ENCODE data around the gene C9orf78.
A peak's percentile ranks its signal among the peaks of the same experiment; 100 is the strongest.

Gene C9orf78

DNA sequence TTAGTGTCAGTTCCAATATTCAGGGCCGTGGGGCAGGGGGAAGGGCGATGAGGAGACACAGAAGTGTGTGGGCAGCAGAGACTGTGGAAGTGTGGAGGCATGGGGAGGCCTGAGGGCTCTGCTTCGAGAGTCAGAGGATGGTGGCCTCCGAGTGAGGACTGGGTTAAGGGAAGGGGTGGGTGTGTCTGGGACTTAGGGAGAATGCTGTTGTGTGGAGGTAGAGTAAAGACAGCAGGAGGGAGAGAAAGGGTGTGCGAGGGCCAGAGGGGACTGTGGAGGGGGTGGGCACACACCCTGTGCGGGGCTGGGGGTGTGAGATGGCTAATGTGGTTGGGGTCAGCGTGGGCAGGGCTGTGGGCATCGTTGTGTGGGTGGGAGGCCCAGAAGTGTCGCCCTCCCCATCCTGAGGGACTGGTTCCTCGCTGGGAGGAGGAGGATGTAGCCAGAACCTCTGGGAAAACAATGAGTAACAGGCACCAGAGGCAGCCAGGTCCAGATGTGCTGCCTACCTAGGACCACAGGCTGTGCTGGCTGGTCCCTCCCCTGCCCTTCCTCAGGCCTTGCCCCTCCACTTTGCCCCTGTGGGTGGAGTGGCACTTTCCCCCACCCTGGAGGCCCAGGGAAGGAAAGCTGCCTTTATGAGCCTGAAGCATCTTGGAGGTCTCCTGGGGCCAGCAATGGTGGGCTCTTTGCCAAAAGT is 4.4 kb upstream of the C9orf78 start:
- no peak for DNase-seq

DNA sequence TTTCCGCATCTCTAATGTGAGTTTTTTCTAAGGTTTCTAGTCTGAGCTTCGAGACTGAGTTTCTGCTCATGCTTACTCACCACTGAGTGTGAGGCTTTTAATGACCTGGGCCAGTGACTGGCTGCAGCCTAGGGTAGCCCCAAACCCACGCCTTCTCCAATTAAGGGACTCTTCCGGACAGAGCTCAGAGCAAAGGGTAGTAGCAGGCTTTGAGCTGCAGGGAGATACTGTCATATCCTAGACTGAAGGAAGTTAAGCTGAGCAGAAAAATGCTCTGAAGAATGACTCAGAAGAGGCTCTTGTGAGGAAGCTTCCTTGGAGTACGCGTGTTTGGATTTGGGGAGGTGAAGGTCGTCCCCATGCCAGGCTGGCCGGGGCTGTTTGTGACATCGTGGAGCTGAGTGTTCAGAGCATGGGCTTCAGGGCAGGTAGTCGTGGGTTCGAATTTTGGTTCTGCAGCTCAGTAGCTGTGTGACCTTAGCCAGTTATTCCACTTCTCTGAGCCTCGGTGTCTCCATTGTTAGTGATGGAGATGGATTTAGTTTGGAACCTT is 3.7 kb upstream of the C9orf78 start:
- no peak for DNase-seq

DNA sequence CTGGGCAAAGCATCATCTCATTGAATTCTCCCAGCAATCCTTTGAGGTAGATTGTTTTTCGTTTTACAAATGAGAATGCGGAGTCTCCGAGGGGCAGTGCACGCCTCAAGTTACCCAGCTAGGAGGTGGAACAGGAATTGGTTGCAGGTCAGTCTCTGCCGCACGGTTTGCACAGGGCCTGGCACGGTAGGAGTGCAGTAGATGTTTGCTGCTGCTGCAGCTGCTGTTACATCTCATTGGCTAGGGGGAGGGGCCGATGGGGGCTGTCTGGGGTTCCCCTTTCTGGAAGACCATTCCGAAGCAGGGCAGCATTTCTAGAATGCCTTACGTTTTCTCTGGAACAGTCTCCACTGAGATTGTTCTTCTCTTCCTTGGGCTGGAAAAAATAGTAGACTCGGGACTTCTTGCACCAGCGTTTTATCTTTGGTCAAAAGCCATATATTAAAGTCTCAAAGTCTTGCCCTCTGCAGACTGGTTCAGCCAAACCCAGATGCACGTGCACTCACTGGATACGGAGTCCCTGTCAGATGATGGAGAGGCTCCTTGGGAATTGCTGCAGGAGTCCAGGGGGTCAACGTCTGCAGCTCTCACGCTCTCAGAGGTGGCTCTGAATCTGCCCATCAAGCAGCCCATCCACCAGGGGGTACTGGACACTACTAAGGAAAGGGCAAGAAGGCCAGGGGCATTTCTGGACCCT is 1.4 kb upstream of the C9orf78 start:
- DNase-seq = peak; percentile 37 to 47

DNA sequence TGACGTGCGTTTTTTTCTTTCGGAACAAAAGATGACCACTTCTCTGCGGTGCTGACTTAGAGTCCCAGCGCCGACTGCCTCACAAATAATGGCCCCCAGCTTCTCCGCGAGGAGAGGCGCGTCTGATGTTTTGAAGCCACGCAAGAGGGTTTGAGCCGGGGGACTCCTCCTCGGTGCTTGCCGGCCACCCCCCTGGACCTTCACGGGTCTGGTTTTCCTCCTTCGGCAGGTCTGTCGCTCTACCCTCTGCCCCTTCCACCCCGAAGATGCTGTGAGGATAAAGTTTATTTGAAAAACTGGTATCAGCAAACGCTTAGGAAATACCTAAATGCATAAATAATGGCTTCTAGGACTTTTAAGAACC is 767 bp upstream of the C9orf78 start:
- DNase-seq = peak in 1 of 2 experiments; percentile 5

DNA sequence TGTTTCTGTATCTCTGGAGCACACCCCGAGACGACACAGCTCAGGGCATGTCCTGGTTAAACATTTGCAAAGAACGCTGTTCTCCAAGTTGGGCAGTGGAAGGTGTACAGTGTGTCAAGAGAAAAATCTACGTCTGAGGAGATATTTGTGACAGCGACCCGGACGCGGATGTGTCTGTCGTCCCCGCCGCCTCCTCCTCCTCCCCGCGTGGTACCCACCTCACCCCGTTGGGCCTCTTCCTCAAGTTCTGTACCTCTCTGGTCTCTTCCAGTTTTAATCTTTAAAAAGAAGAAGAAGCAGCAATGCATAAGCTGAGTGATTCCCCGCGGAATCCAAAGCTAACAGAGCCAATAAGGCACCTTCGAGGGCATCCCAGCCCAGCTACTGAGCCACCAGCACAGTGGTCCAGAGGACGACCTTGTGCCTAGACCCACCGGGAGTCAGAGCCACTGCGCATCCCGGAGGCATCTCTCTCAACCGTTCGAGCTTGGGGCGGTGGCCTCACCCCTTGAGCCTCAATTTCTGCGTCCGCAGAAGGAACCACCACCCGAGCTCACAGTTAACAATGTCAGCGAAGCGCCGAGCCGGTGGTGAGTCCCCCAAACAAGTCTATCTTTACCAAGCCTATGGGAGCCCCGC is 467 bp downstream of the C9orf78 start:
- peak; percentile 42 to 43 for DNase-seq

DNA sequence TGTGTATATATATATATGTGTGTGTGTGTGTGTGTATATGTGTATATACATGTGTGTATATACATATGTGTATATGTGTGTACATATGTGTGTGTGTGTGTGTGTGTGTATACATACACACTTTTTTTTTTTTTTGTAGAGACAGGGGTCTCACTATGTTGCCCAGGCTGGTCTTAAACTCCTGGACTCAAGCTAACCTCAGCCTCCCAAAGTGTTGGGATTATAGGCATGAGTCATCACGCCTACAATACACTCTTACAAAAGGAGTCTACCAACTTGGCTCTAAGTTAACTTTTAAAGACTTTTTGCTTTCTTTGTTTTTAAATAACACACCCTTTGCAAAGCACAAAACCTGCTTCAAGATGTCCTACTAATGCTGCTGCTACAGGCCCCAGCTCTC is 2.1 kb downstream of the C9orf78 start:
- DNase-seq = no peak

DNA sequence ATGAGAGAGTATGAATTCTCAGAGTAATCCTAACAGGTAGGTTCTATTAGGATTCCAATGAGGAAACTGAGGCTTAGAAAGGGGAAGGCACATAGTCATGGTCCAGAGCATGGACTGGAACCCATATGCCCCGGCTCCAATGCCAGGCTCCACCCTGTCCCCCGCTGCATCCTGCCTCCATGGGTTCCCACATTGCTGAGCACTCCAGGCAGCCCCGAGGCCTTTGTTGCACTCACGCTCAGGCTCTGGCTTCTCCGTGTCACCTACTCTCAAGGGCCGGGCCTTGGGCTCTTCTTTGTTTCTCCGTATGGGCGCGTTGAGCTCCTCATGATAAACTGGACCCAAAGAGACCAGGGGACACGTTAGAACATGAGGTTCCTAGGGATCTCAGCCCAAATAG is 6.1 kb downstream of the C9orf78 start:
- no peak for DNase-seq

DNA sequence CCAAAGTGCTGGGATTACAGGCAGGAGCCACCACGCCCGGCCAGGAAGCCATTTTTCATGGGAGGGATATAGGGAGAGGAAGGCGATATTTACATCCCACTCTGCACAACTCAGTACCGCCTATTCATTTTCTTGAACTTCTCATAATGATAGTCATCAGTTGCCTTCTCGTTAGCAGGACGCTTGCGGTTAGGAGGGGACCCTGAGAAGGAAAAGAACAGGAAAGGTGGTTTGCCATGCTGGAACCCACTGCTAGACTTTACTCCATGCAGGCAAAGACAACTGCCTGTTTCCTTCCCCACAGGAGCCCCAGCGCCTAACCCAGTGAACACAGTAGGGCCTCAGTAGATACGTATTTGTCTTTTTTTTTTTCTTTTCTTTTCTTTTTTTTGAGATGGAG is 7.0 kb downstream of the C9orf78 start:
- DNase-seq = no peak

DNA sequence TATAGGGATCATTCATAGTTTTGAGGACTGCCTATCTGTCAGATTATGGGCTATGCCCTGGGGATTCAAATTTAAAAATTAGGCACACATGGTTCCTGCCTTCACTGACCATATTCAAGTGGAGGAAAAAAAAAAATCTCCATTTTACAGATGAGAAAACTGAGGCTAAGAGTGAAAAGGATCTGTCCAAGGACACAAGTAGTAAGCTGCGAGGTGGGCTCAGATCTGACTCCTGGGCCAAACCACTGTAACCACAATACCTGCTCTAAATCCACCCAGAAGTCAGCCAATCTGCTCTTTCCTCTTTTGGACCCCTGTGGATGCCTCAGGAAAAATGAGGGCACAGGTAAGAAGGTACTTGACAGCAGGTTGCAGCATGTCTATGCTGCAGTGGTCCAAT is 8.3 kb downstream of the C9orf78 start:
- DNase-seq = no peak

DNA sequence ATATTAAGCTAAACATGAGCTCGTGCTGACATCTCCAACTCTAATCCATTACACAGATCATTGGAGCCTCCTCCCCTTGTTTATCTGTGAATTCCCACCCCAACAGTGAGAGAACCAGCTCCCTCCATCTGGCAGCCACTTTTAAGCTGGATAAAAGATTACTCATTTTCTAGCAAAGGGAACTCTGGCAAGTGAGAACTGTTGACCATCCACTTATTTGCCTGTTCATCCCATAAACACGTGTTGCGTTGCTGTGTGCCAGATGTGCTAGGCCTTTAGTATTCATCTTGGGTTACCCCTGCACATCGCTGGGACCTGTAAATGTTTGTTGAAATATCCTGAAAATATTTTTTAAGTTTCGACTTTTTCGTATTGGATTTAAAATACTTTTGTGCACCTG is 8.7 kb downstream of the C9orf78 start:
- DNase-seq = no peak

DNA sequence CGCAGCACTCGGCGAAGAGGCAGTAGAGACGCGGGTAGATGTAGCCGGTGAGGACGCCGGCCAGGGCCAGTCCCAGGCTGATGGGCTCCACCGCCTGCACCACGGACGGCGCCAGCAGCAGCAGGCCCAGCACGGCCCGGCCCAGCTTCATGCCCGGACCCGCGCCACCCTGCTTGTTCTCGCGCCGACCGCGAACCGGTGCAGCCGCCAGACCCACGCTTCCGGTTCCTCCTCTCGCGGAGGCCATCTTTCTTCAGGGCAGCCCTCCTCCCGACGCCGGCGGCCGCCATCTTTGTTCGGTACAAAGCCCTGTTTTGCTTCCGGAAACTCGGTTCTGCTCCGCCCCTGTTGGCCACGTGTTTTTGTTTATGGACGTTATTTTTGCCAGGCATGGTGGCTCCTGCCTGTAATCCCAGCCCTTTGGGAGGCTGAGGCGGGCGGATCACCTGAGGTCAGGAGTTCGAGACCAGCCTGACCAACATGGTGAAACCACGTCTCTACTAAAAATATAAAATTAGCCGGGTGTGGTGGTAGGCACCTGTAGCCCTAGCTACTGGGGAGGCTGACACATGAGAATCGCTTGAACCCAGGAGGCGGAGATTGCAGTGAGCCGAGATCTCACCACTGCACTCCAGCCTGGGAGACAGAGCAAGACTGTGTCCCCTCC is 11.0 kb downstream of the C9orf78 start, which contains the start of gene TOR1A:
TSS of gene TOR1A (minus strand) at position 202 of the 667 bp plus-strand sequence. CDS start at position 151, 51 bp downstream.
- DNase-seq = peak; percentile 89 to 90

DNA sequence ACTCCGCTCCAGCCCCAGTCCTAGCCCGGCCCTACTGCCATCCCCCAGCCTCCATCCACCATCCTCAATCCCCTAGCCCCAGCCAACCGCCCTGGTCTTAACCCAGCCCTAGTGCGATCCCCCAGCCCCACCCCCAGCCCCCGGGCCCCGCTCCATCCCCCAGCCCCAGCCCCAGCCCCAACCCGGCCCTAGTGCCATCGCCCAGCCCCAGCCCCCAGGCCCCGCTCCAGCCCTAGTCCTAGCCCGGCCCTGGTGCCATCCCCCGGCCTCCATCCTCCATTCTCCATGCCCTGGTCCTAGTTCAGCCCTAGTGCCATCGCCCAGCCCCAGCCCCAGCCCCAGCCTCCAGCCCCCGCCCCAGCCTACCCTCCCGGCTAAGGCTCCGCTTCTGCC is 11.5 kb downstream of the C9orf78 start:
- no peak for DNase-seq

DNA sequence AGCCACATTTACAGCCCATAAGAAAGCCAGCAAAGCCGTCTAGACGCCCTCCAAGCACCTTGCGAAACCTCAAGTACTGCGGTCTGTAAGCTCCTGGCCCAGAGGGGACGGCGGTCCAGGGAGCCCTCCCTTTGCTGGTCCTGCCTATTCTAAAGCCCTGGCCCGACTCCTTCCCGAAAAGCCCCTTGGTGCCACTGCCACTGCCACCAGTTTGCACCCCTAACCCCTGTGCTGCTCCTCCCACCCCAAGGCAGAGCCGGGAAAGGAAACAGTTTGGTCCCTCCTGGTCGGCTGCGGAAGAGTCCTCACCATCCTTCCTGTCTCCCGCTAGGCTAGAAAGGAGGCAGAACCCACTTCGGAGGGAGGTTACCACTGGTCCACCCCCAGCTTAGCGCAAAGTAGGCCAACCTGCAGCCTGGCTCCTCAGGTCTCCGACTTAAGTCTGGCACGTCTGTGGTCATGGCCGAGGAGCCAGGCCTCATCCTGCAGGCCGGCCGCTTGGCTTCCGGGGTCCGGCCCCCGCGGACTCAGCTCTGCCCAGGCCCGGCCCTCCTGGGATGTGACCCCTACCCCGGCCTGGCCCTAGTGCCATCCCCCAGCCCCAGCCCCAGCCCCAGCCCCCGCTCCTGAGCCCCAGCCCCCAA is 12.1 kb downstream of the C9orf78 start:
- no peak for DNase-seq

DNA sequence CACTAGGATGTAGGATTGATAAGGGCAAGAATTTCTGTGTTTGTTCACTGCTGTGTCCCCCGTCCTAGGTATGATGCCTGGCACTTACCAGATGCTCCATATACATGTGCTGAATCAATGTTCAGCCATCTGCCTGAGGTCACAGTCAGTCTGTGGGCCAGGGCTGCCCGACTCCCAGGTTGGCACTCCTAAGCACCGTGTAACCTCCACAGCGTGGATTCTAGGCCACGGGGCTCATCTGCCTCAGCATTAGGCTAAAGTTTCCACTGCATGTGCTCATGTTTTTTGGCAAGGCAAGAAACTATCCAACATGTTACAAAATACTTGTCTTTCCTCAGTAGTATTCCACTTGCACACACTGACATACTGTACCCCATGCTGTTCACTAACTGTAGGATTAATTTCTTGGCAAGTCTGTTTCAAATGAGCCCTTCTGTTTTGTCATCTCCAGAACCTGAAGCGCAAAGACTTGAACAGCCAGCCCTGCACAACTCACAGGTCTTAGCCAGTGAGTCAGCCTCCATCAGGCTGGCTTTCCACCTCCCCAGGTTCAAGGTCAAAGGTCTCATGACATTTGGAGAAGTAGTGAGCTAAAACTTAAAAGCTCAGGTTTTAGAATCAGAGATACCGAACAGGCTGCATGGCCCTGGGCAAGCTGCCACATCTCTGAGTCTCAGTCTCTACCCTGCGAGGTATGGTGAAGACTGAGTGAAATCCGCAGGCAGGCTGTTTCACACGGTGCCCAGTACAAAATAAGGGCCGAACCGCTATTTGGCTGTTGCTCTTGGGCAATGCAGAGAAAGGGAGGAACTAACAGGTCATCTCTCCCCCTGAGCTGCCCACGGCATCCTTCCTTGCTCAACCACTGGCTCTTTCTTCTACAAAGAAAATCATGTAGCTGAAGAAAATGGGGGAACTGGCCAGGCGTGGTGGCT is 18.3 kb downstream of the C9orf78 start:
- no peak for DNase-seq

DNA sequence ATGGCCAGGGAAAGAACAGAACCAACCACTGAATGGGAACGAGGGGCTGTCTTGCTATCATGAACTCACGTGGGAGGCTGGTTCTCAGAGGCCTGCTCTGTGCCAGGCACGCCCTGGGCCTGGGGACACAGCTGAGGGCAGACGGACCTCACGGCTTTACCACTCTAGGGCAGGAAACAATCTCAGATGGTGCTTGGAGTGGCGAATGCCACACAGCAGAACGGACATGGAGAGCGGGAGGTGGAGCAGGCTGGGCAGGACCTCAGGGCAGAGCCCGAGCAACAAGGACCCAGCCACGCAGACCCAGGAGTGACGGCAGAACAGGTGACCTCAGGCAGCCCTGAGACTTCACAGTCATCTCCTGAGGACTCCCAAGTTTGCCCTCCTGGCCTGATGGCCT is 19.8 kb downstream of the C9orf78 start:
- DNase-seq = no peak

DNA sequence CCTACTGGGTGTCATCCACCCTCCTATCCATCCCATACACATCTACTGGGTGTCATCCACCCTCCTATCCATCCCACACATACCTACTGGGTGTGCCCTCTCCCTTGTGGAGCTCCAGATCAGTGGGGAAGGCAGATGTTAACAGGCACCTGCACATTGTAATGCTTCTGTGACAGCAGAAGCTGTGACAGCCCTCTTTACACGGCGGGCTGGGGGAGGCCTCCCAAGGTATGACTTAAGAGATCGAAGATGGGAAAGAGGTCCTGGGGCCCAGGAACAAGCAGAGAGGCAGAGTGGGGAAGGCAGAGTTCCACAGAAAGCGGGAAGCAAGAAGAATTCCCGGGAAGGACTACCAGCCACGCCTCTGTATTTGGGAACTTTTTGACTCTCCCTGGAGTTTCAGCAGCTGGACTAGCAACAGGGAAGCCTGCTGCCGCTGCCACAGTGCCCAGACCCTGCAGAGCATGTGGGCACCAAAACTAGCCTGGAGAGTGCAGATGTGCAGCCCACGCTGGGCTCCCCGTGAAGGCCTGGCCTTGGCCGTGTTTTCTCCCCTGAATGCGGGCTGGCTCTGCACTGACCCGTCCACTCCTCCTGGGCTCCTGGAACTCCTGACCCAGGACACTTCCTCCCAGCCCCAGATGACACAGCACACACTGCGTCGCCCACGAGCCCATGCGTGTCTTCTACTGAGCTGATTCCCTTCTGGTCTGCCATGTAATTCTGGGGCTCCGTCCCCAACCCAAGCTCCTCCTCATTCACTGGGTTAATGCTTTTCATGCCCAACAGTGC is 20.4 kb downstream of the C9orf78 start:
- DNase-seq = no peak

DNA sequence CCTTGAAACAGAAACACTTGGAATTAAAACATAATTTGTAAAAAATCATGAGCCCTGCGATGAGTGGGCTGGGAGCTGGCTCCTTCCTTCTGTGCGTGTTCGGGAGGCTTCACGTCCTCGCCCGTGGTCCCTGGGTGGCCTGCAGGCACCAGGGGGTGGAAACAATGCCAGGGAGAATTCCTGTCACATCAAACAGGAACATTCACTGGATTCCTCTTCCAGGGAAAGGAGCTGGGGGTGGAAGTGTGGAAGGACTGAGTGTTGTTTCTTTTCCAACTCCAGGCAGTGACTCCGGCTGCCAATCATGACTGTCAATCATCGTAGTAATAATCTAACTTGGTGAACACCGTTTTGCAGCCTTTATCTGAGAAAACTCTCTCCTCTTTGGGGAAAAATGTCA is 21.4 kb downstream of the C9orf78 start:
- no peak for DNase-seq

DNA sequence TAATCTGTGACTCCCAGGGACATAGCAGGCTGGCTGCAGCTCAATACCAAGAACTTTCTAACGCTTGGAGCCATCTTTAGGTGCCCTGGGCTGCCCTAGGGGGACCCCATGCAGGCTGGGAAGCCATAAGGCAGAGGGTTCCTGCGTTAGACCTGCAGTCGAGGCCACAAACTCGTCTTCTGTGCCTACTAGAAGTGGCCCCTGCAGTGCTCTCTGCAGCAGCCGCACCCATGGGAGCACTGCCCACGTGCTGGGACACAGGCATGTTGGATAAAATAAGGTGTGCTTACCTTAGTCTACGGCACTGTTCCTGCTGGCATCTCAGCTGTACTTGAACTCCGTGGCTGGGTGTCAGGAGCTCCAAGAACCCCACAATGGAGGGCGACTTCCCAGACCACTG is 22.7 kb downstream of the C9orf78 start:
- no peak for DNase-seq

DNA sequence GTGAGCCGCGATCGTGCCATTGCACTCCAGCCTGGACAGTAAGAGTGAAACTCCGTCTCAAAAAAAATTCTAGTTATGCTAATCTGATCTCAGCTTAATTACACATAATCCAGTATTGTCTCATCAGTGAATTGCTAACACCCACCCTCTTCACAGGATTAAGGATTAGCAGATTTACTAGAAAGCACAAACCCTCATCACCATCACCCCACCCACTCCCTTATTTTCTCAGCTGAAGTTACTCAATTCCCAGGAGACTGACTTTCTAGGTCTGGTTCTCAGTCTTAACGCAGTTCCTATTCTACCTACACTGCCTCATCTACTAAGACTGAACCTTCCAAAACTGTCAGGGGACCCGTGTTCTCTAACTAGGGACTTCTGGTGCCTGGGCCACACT is 23.1 kb downstream of the C9orf78 start:
- DNase-seq = no peak

DNA sequence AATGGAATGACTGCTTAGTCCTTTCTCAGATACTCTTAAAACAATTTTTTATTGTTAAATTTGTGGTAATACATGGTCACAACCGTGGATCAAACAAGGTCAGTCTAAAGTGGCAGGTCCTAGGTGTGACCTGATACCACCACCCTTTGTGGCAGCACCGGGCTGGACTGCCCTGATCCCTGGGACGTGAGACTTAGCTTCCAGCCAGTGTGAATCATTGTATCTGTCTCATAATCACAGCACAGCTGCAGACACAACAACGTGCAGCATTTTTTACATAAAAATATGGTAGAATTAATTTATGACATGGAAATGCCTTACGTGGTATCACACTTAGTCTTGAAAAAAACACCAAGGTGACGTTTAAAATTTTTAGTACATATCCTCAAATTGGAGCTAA is 24.3 kb downstream of the C9orf78 start:
- no peak for DNase-seq

DNA sequence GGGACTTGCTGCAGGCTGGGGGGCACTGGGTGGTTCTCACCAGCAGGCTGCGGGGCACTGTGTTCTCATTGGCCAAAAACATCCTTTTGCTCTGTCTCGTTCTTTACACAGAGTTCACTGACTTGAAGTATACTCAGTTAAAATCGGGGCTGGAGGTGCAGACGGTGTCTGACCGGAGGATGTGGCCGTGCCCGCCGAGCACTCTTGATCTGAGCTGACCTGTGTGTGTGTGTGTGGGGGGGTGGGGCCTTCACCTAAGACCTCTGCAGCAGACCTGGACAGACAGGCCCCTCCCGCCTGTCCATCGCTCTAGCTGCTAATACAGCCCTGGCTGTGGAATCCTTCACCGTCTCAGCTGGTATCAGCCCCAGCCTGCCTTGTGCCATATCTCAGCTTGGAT is 25.0 kb downstream of the C9orf78 start:
- no peak for DNase-seq
